Left lung (tissue), 10 donors: ENCODE data around the gene PIEZO2. TPM values are rescaled to one million over a fixed set of nuclear protein-coding genes. Genes with fewer than 3 reads are reported as not detected.

Source experiments
- ATAC-seq: fragments of 200-7000 bp; cut with Tn5 transposase; one replicate; pipeline ENCODE4 v1.9.1; 2020; ENCODE audit warnings: moderate library complexity
- DNase-seq, 4 donors: peaks; one replicate each; pipeline ENCODE4 v3.0.0-alpha.2; 2013 to 2020
- H3K27ac ChIP-seq, 2 donors: fragments of 200-600 bp; sonication (generic) in 1 of 2; one replicate each; pipeline versions ENCODE4 v1.5.0 to v1.8.0; 2020 to 2021
- H3K27me3 ChIP-seq, 2 donors: fragments of 200-600 bp; sonication (generic) in 1 of 2; one replicate each; pipeline versions ENCODE4 v1.5.0 to v1.8.0; 2020 to 2021
- H3K36me3 ChIP-seq, 2 donors: fragments of 200-600 bp; sonication (generic) in 1 of 2; one replicate each; pipeline versions ENCODE4 v1.5.0 to v1.8.0; 2020 to 2021
- H3K4me1 ChIP-seq, 2 donors: fragments of 200-600 bp; one replicate each; pipeline ENCODE4 v1.8.0; 2021
- H3K4me3 ChIP-seq, 2 donors: fragments of 200-600 bp; sonication (generic) in 1 of 2; one replicate each; pipeline versions ENCODE4 v1.5.0 to v1.8.0; 2020 to 2021; ENCODE audit warnings: mild to moderate bottlenecking in 1 of 2
- H3K9me3 ChIP-seq, 2 donors: fragments of 200-600 bp; sonication (generic) in 1 of 2; one replicate each; pipeline versions ENCODE4 v1.5.0 to v1.8.0; 2020 to 2021
- CTCF ChIP-seq, 2 donors: fragments of 200-600 bp; sonication (generic) in 1 of 2; IDR thresholded peaks; one replicate each; pipeline versions ENCODE4 v1.5.0 to v1.8.0; 2021; ENCODE audit warnings: antibody characterized with exemption in 2 of 2
- intact Hi-C, 2 donors: fragments of 100-400 bp; cut with DNase I; formaldehyde crosslinking; loops; one replicate each; pipeline versions ENCODE4 v1.11.2 to v1.14.2; 2022
- polyA plus RNA-seq, 6 donors: library from polyadenylated mRNA; unstranded; fragments of 120-200 nt; gene quantifications; one replicate each; pipeline ENCODE4 v1.2.1, GENCODE V29; 2013; ENCODE audit not compliant: insufficient read length in 6 of 6
- total RNA-seq, 2 donors: library from RNA; stranded (reverse); fragmentation: NEBNext Ultra II Directional; extraction: Animal tissue kit (Norgen Biotek cat#: 25700); gene quantifications; one replicate each; pipeline ENCODE4 v1.2.1, GENCODE V29; 2021
- donor health status: DM: no; HTN: yes; CAD: no.
- donor health status: DM: no; HTN: no; CAD: no.

PIEZO2 gene
- total and polyA plus RNA-seq, 8 donors, result 40.3 to 270 (median 233) TPM

GRCh38 chr18:10877987-10878386 lies 271.4 kb downstream of the PIEZO2 start:
- intact Hi-C loops, result no loop called here
- Histone ChIP-seq H3K27me3 (no peaks in the 10 kb centered on the region), H3K36me3 (no peaks in the 10 kb centered on the region), H3K4me1 (no peaks in the 10 kb centered on the region), H3K27ac (no peak overlapping the region), H3K9me3 (no peaks in the 10 kb centered on the region), H3K4me3 (no peak overlapping the region)
- ATAC-seq (no peak), DNase-seq (no peak)
- no peak for TF ChIP-seq CTCF (IDR thresholded peaks at IDR 0.05)

GRCh38 chr18:10875811-10876210 lies 273.6 kb downstream of the PIEZO2 start:
- intact Hi-C loops, result no loop called here
- Histone ChIP-seq H3K27me3 (no peaks in the 10 kb centered on the region), H3K4me3 (no peak overlapping the region), H3K36me3 (no peaks in the 10 kb centered on the region), H3K4me1 (no peaks in the 10 kb centered on the region), H3K9me3 (no peaks in the 10 kb centered on the region), H3K27ac (no peak overlapping the region)
- no peak for TF ChIP-seq CTCF (IDR thresholded peaks at IDR 0.05)
- ATAC-seq, result no peak
- DNase-seq, result no peak

- H3K27ac ChIP-seq, result no peak overlapping the region
- DNase-seq (no peak), ATAC-seq (no peak)
- no peaks in the 10 kb centered on the region for H3K4me1 ChIP-seq
- H3K36me3 ChIP-seq, result no peaks in the 10 kb centered on the region
- H3K4me3 ChIP-seq, result no peak overlapping the region
- no peak for TF ChIP-seq CTCF (IDR thresholded peaks at IDR 0.05)
- no peaks in the 10 kb centered on the region for H3K27me3 ChIP-seq
- intact Hi-C loops, result no loop called here
- H3K9me3 ChIP-seq, result no peaks in the 10 kb centered on the region
Observed at GRCh38 chr18:10872304-10872703, 277.1 kb downstream of the PIEZO2 start.

- ATAC-seq, result no peak
- H3K27me3 ChIP-seq, result no peaks in the 10 kb centered on the region
- no peaks in the 10 kb centered on the region for H3K36me3 ChIP-seq
- no peak for TF ChIP-seq CTCF (IDR thresholded peaks at IDR 0.05)
- DNase-seq, result no peak
- no peaks in the 10 kb centered on the region for H3K9me3 ChIP-seq
- H3K4me3 ChIP-seq, result no peak overlapping the region
- no peak overlapping the region for H3K27ac ChIP-seq
- no peaks in the 10 kb centered on the region for H3K4me1 ChIP-seq
- intact Hi-C loops, result no loop called here
Observed at GRCh38 chr18:10864722-10865121, 284.6 kb downstream of the PIEZO2 start.

GRCh38 chr18:10863026-10863425 lies 286.3 kb downstream of the PIEZO2 start:
- intact Hi-C loops, result no loop called here

More at GRCh38 chr18:10863026-10863425, 286.3 kb downstream of the PIEZO2 start:
- Histone ChIP-seq H3K36me3 (no peaks in the 10 kb centered on the region), H3K27ac (no peak overlapping the region), H3K4me3 (no peak overlapping the region), H3K27me3 (no peaks in the 10 kb centered on the region), H3K4me1 (no peaks in the 10 kb centered on the region), H3K9me3 (no peaks in the 10 kb centered on the region)
- DNase-seq, result no peak
- ATAC-seq, result no peak
- TF ChIP-seq CTCF (IDR thresholded peaks at IDR 0.05), result no peak
